Cardiac fibroblast (primary cell): ENCODE data around the gene SETD2.
"Not testable (repeated sequence)": the region's sequence is repeated elsewhere in the genome, so short reads cannot be mapped to it uniquely, and the experiment has no call there.

Experiments
- DNase-seq, 2 donors: peaks; one replicate each; pipeline versions ENCODE4 v3.0.0 to v3.0.0-alpha.2; 2010; ENCODE audit warnings: low read depth in 2 of 2
- H3K4me3 ChIP-seq, 2 donors: replicated peaks in 1 of 2; 1 replicate in 1 of 2; 2 replicates in 1 of 2; pipeline ENCODE4 v1.5.1; 2011; ENCODE audit warnings: low read depth in 2 of 2, low read length in 2 of 2, mild to moderate bottlenecking in 2 of 2, moderate library complexity in 1 of 2
- CTCF ChIP-seq: IDR thresholded peaks from one replicate; pipeline ENCODE4 v1.5.1; 2011; ENCODE audit warnings: low read depth, mild to moderate bottlenecking, low read length, inconsistent platforms

Gene SETD2

GRCh38 chr3:47149339-47149933 is 14.5 kb downstream of the SETD2 start:
- no peak overlapping the region for H3K4me3 ChIP-seq
- DNase-seq = no peak
- TF ChIP-seq CTCF = no peak

GRCh38 chr3:47145272-47145671 is 18.6 kb downstream of the SETD2 start:
- H3K4me3 ChIP-seq = no peak overlapping the region
- no peak for DNase-seq
- TF ChIP-seq CTCF = no peak

- H3K4me3 ChIP-seq = no peak overlapping the region
- DNase-seq = no peak
- TF ChIP-seq CTCF = no peak
Measured at GRCh38 chr3:47143068-47143467, 20.8 kb downstream of the SETD2 start.

GRCh38 chr3:47142536-47142935 is 21.4 kb downstream of the SETD2 start:
- H3K4me3 ChIP-seq = not testable (repeated sequence)

GRCh38 chr3:47140973-47141461 is 22.9 kb downstream of the SETD2 start:
- not testable (repeated sequence) for H3K4me3 ChIP-seq
- peak in 1 of 2 donors; percentile 21 for DNase-seq

More at GRCh38 chr3:47142536-47142935, 21.4 kb downstream of the SETD2 start:
- not testable (repeated sequence) for DNase-seq

- H3K4me3 ChIP-seq, DNase-seq: not testable (repeated sequence)
Measured at GRCh38 chr3:47140553-47140952, 23.4 kb downstream of the SETD2 start.

- no peak for DNase-seq
- H3K4me3 ChIP-seq = no peak overlapping the region
- no peak for TF ChIP-seq CTCF
Measured at GRCh38 chr3:47134311-47134710, 29.6 kb downstream of the SETD2 start.

- DNase-seq = no peak
- H3K4me3 ChIP-seq = no peak overlapping the region
- no peak for TF ChIP-seq CTCF
Measured at GRCh38 chr3:47133641-47134040, 30.3 kb downstream of the SETD2 start.
